Suprapubic skin (tissue), 4 donors: ENCODE data around the gene TBC1D2B. TPM values are rescaled to one million over a fixed set of nuclear protein-coding genes. Genes with fewer than 3 reads are reported as not detected.

Source experiments
- DNase-seq, 2 donors: peaks; one replicate each; pipeline ENCODE4 v3.0.0-alpha.2; 2019; ENCODE audit warnings: low spot score in 2 of 2
- H3K27ac ChIP-seq: fragments of 200-600 bp; sonication (generic); one replicate; pipeline ENCODE4 v1.5.1; 2019
- H3K27me3 ChIP-seq: fragments of 200-600 bp; sonication (generic); one replicate; pipeline ENCODE4 v1.5.1; 2019
- H3K36me3 ChIP-seq: fragments of 200-600 bp; sonication (generic); one replicate; pipeline ENCODE4 v1.5.1; 2019
- H3K4me1 ChIP-seq: fragments of 200-600 bp; sonication (generic); one replicate; pipeline ENCODE4 v1.5.1; 2019
- H3K4me3 ChIP-seq: fragments of 200-600 bp; sonication (generic); one replicate; pipeline ENCODE4 v1.5.1; 2019; ENCODE audit warnings: mild to moderate bottlenecking
- H3K9me3 ChIP-seq: fragments of 200-600 bp; sonication (generic); one replicate; pipeline ENCODE4 v1.5.1; 2019
- EP300 ChIP-seq: sonication (generic); formaldehyde crosslinking; IDR thresholded peaks from one replicate; pipeline ENCODE4 v1.6.1; 2017; ENCODE audit warnings: antibody characterized with exemption
- POLR2A ChIP-seq, 2 donors: fragments of 450-650 bp; IDR thresholded peaks; one replicate each; pipeline ENCODE4 v1.6.1; 2017; ENCODE audit warnings: antibody characterized with exemption in 2 of 2, mild to moderate bottlenecking in 2 of 2, moderate library complexity in 2 of 2
- POLR2AphosphoS5 ChIP-seq, 3 donors: sonication (generic); formaldehyde crosslinking; IDR thresholded peaks; one replicate each; pipeline ENCODE4 v1.6.1; 2017; ENCODE audit warnings: antibody characterized with exemption in 3 of 3
- WGBS: methylation state at CpG from one replicate; pipeline ENCODE4 v1.1.5; 2018; 5-methylcytosine and 5-hydroxymethylcytosine counted together
- total RNA-seq, 4 donors: library from RNA; depleted of rRNA; stranded (reverse); fragments of >200 nt; gene quantifications; one replicate each; pipeline ENCODE4 v1.1.0, GENCODE V29; 2016
- TF ChIP-seq, protein P1 (sequence below), 2 donors: fragments of 200-600 bp in 1 of 2; fragments of 450-650 bp in 1 of 2; sonication (generic) in 1 of 2; IDR thresholded peaks; one replicate each; pipeline ENCODE4 v1.5.1; 2016 to 2019; ENCODE audit warnings: antibody characterized with exemption in 2 of 2, mild to moderate bottlenecking in 1 of 2, moderate library complexity in 1 of 2

TBC1D2B gene
- total RNA-seq, 4 donors from 2014 or later: 27.9 to 126 (median 41.5) TPM

DNA sequence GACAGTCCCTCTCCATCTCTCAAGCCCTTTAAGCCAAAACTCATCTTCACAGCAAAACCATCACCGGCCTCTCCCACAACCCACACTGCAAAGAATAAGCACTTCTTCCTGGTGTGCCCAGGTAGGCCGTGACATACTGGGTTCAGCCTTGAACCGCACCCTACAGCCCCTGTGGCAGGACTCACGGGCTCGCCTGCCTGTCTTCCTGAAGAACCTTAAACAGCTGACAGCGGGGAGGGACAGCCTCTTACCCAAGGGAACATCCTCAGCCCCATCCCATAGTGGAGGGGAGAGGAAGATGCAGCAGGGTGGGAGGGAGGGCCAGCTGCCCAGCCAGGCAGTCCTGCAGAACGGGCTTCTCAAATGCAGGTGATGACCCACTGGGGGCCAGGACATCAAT lies 40.2 kb downstream of the TBC1D2B start:
- WGBS: 75% methylated on average over 7 of the region's 7 CpGs

DNA sequence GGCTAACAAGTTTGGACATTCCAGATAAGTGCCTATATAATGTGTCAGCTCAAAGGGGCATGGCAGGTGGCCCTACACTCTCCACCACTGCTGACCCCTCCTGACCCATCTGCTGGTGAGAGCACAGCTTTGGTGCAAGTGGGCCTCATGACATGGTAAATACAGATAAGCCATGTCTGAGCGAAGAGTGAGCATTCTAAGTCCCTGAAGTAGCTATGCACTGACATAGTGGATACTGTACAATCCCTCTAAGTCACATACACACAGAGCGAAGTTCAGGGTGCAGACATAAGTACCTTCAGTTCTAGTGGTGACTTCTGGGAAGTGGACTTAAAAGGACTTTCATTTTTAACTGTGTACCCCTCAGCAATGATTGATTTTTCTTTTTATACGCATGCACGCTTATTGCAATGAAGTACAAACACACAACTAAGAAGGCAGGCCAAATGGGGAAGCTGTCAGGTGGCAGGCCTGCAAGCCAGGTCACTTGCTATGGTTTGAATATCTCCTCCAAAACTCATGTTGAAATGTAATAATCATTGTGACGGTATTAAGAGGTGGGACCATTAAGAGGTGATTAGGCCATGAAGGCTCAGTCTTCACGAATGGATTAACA lies 41.5 kb downstream of the TBC1D2B start:
- no peak for DNase-seq
- peaks cover 67% of the 10 kb centered on the region for H3K4me1 ChIP-seq
- no peak overlapping the region for H3K27ac ChIP-seq
- H3K9me3 ChIP-seq: no peaks in the 10 kb centered on the region
- WGBS: 95% methylated on average over 6 of the region's 6 CpGs
- TF ChIP-seq POLR2AphosphoS5 (IDR thresholded peaks at IDR 0.05) (no peak), POLR2A (IDR thresholded peaks at IDR 0.05) (no peak), EP300 (no peak)
- TF ChIP-seq, protein P1, sequence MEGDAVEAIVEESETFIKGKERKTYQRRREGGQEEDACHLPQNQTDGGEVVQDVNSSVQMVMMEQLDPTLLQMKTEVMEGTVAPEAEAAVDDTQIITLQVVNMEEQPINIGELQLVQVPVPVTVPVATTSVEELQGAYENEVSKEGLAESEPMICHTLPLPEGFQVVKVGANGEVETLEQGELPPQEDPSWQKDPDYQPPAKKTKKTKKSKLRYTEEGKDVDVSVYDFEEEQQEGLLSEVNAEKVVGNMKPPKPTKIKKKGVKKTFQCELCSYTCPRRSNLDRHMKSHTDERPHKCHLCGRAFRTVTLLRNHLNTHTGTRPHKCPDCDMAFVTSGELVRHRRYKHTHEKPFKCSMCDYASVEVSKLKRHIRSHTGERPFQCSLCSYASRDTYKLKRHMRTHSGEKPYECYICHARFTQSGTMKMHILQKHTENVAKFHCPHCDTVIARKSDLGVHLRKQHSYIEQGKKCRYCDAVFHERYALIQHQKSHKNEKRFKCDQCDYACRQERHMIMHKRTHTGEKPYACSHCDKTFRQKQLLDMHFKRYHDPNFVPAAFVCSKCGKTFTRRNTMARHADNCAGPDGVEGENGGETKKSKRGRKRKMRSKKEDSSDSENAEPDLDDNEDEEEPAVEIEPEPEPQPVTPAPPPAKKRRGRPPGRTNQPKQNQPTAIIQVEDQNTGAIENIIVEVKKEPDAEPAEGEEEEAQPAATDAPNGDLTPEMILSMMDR (IDR thresholded peaks at IDR 0.05): no peak
- peaks cover 2% of the 10 kb centered on the region for H3K36me3 ChIP-seq
- H3K4me3 ChIP-seq: no peak overlapping the region
- H3K27me3 ChIP-seq: no peaks in the 10 kb centered on the region

More for the DNA sequence above, 40.2 kb downstream of the TBC1D2B start:
- peaks cover 63% of the 10 kb centered on the region for H3K4me1 ChIP-seq
- no peak for DNase-seq
- H3K27ac ChIP-seq: no peak overlapping the region
- no peaks in the 10 kb centered on the region for H3K9me3 ChIP-seq
- no peak overlapping the region for H3K4me3 ChIP-seq
- H3K36me3 ChIP-seq: peaks cover 9% of the 10 kb centered on the region
- TF ChIP-seq, protein P1 (IDR thresholded peaks at IDR 0.05): no peak
- TF ChIP-seq POLR2AphosphoS5 (IDR thresholded peaks at IDR 0.05) (no peak), EP300 (no peak), POLR2A (IDR thresholded peaks at IDR 0.05) (no peak)
- no peaks in the 10 kb centered on the region for H3K27me3 ChIP-seq

DNA sequence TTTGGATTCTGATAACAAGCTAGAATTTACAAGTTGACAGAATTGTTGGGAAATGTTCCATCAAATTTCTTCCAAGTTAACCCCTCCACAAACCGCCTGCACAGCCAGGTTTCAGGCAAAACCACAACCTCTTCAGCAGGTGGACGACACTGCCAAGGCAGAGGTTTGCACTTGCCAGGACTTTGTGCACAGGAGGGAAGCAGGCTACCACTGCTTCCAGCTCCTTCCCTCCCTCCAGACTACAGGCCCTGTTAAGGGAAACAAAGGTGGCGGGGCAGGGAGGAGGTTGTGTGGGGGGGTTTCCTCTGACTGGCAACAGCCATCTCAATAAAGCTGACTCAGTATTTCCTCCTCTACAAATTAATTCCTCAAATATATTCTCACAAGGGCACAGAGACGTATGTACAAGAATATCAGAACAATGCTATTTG lies 42.2 kb downstream of the TBC1D2B start:
- Histone ChIP-seq H3K36me3 (peaks cover 2% of the 10 kb centered on the region), H3K9me3 (no peaks in the 10 kb centered on the region), H3K4me3 (no peak overlapping the region), H3K4me1 (peaks cover 64% of the 10 kb centered on the region), H3K27ac (peak overlapping the region; percentile 9), H3K27me3 (no peaks in the 10 kb centered on the region)
- no peak for DNase-seq
- 57% methylated on average over 4 of the region's 4 CpGs for WGBS
- TF ChIP-seq POLR2A (IDR thresholded peaks at IDR 0.05) (no peak), EP300 (no peak), POLR2AphosphoS5 (IDR thresholded peaks at IDR 0.05) (no peak)
- TF ChIP-seq, protein P1 (IDR thresholded peaks at IDR 0.05): no peak

DNA sequence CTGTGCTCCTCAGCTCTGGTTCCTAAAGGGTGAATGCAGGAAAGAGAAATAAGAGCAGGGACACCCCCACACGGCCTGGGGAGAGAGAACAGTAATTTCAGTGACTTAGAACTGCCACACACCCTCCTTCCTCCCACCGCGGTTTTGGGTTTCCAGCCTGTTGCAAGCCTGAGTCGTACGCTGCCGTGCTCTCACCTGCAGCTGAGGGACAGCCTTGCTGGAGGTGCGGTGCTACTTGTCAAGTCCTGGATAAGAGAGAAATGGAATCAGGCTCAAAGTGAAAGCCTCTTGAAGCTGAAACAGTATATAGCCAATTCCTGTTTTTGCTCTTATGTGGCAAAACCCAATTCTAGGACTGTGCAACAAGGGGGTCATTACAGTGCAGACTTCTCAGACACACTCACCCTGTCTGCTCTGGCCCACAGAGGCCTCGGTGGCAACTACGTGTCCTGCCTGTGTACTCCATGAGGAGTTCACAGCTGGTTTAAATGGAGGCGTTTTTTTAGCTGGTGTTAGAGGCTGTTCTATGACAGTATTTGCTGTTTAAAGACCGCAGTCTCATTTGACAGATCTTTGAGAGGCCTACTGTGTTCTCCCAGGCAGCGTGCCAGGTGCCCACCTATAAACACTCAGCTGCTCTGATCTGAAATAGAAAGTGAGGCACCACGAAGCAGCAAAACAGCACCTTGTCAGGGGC lies 42.9 kb downstream of the TBC1D2B start:
- TF ChIP-seq, protein P1 (IDR thresholded peaks at IDR 0.05): no peak
- TF ChIP-seq POLR2AphosphoS5 (IDR thresholded peaks at IDR 0.05): no peak
- no peak for TF ChIP-seq POLR2A (IDR thresholded peaks at IDR 0.05)
- TF ChIP-seq EP300: no peak
- WGBS: 48% methylated on average over 11 of the region's 13 CpGs
- no peak for DNase-seq
- Histone ChIP-seq H3K4me1 (peaks cover 61% of the 10 kb centered on the region), H3K36me3 (peaks cover 2% of the 10 kb centered on the region), H3K9me3 (no peaks in the 10 kb centered on the region), H3K4me3 (no peak overlapping the region), H3K27me3 (no peaks in the 10 kb centered on the region), H3K27ac (peak overlapping the region; percentile 9)

DNA sequence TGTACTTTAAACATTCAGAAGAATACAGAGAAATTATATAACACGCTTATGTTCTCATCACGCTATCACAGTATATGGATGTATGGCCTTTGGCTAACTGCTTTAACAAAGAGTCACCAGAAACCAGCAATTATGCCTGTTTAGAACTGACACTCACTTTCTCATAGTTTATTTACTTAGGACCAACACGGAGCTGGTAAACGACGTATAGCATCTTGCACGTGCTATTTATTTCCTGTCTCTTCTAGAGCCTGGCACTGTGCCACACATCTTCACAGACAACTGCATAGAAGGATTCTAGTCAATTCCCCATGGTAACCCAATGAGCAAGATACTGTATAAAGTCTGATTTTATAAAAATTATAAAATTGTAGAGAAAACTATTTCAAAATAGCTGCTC lies 43.6 kb downstream of the TBC1D2B start:
- Histone ChIP-seq H3K27me3 (no peaks in the 10 kb centered on the region), H3K27ac (peak overlapping the region; percentile 9), H3K36me3 (peaks cover 9% of the 10 kb centered on the region), H3K9me3 (no peaks in the 10 kb centered on the region), H3K4me3 (no peak overlapping the region), H3K4me1 (peaks cover 55% of the 10 kb centered on the region)
- no peak for DNase-seq
- WGBS: 62% methylated on average over 6 of the region's 6 CpGs
- TF ChIP-seq POLR2AphosphoS5 (IDR thresholded peaks at IDR 0.05): no peak
- no peak for TF ChIP-seq POLR2A (IDR thresholded peaks at IDR 0.05)
- no peak for TF ChIP-seq EP300
- TF ChIP-seq, protein P1 (IDR thresholded peaks at IDR 0.05): no peak
